Measurements from ENCODE around the gene FAM240B.

- TF ChIP-seq POLR2A (IDR thresholded peaks at IDR 0.05; ENCODE audit: extremely low read depth, insufficient read length) (no peak), CTCF (IDR thresholded peaks at IDR 0.05; ENCODE audit: low read depth, low read length) (no peak)
These were observed 17.3 kb upstream of the FAM240B start for GRCh38 chr9:38737246-38737645.
